NT2/D1 (cell line): ENCODE measurements around the gene GABBR2.

Experiments used
- DNase-seq: peaks from one replicate; pipeline ENCODE4 v3.0.0-alpha.2; 2011; ENCODE audit warnings: low read depth, low spot score
- H3K27me3 ChIP-seq: 2 replicates; pipeline ENCODE4 v1.6.0; 2011; ENCODE audit warnings: mild to moderate bottlenecking; ENCODE audit not compliant: insufficient read length, insufficient read depth
- H3K36me3 ChIP-seq: 2 replicates; pipeline ENCODE4 v1.6.1; 2011; ENCODE audit warnings: mild to moderate bottlenecking, low read length, mixed read lengths; ENCODE audit not compliant: insufficient read depth, insufficient read length
- H3K4me1 ChIP-seq: 2 replicates; pipeline ENCODE4 v1.5.1; 2011; ENCODE audit not compliant: insufficient read depth, insufficient read length
- H3K4me3 ChIP-seq: 2 replicates; pipeline ENCODE4 v1.5.1; 2011; ENCODE audit warnings: low read depth; ENCODE audit not compliant: insufficient read length
- H3K9ac ChIP-seq: 2 replicates; pipeline ENCODE4 v1.6.0; 2011; ENCODE audit warnings: low read depth; ENCODE audit not compliant: insufficient read length
- H3K9me3 ChIP-seq: 2 replicates; pipeline ENCODE4 v1.5.1; 2011; ENCODE audit warnings: mild to moderate bottlenecking, low read length; ENCODE audit not compliant: insufficient read depth
- SUZ12 ChIP-seq: IDR thresholded peaks from 2 replicates; pipeline ENCODE4 v1.6.1; 2011; ENCODE audit not compliant: insufficient read length, insufficient read depth; ENCODE audit errors: extremely low read depth
- YY1 ChIP-seq: IDR thresholded peaks from 2 replicates; pipeline ENCODE4 v1.6.1; 2011; ENCODE audit not compliant: insufficient read length, insufficient read depth
- ZNF274 ChIP-seq: IDR thresholded peaks from 2 replicates; pipeline ENCODE4 v1.6.1; 2011; ENCODE audit warnings: mild to moderate bottlenecking, low read depth, low read length

GABBR2 gene

DNA sequence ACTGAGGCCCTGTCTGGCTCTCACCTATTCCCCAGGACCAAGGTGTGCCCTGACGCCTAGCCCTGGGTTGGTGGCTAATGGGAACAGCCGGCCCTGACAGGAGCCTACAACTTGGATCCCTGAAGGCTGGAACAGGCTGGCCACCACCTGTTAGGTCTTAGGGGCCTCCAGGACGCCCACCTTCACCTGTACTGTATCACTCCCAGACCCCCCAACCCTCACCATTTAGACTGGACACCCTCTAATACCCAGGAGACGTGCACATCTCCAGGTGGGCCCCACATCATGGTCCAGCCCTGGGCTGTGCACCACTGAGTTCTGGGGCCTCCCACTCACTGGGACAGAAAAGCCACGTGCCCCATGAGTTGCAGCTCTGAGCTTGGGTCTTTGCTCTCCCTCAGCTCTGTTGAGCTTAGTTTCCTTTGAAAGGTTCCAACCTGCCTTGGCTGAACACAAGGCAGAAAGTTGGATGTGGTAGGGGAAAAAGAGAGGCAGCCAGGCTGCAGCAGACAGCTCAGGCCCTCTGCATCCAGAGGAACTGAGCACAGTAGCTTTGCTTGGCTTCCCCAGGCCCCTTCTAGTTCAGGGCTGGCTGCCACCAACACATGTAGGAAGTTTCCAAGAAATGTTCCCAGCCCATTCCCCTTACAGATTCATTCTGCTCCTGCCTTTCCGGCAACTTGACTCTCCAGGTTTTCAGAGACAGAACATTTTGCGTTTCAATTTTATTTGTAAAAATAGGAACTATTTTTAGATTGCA lies 336.5 kb downstream of the GABBR2 start:
- Histone ChIP-seq H3K4me3 (no peak overlapping the region), H3K9me3 (no peaks in the 10 kb centered on the region), H3K9ac (no peak overlapping the region), H3K36me3 (no peaks in the 10 kb centered on the region), H3K4me1 (no peaks in the 10 kb centered on the region), H3K27me3 (no peaks in the 10 kb centered on the region)
- TF ChIP-seq ZNF274: no peak
- TF ChIP-seq YY1: no peak
- no peak for TF ChIP-seq SUZ12
- DNase-seq: no peak

DNA sequence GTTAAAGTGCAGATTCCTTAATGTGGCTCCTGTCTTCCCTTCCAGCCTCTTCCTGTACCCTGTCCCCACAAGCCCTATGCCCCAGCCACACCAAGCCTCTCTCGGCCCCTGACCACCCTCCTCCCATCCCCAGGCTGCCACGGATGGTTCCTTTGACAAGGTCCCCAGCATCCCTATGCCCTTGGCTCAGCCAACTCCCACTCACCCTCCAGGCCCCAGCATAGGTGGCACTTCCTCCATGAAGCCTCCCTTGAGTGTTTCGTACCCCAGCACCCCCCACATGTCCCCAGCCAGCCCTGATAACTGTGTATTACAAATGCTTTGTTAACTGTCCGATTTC lies 337.8 kb downstream of the GABBR2 start:
- Histone ChIP-seq H3K36me3 (no peaks in the 10 kb centered on the region), H3K4me1 (no peaks in the 10 kb centered on the region), H3K9me3 (peaks cover 10% of the 10 kb centered on the region), H3K4me3 (no peak overlapping the region), H3K9ac (no peak overlapping the region), H3K27me3 (no peaks in the 10 kb centered on the region)
- no peak for TF ChIP-seq SUZ12
- TF ChIP-seq YY1: no peak
- no peak for TF ChIP-seq ZNF274
- no peak for DNase-seq

DNA sequence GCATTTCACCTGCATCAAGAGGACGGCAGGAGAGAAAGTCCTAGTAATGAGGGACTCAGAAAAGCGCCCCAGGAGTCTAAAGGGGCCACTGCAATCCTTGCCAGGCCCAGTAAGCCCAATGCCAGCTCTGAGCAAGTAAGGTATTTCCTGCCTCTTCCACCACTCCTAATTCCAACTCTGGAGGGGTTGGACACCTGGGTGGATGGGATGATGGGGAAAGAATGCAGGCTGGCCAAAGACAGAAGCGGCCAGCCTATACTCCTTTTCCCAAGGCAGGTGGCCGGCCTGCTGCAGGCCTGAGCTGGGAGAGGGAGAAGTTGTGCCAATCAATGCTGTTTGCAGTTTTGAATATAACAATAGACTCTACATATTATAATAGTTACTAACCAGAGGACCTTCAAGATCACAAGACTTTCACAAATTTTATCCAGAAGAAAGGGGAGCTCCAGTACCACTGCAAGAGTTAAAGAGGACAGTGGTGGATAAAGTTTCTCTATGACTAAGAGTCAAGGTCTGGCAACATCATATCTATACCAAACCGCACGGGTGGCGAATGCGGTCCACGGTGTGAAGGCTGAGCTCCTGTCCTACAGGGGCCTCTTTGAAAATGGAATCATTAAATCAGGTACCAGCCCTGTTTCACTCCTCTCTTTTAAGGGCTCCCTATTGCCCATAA lies 338.3 kb downstream of the GABBR2 start:
- peaks cover 15% of the 10 kb centered on the region for H3K9me3 ChIP-seq
- H3K36me3 ChIP-seq: no peaks in the 10 kb centered on the region
- H3K4me1 ChIP-seq: no peaks in the 10 kb centered on the region
- DNase-seq: no peak
- no peak overlapping the region for H3K4me3 ChIP-seq
- H3K27me3 ChIP-seq: no peaks in the 10 kb centered on the region
- H3K9ac ChIP-seq: no peak overlapping the region
- TF ChIP-seq YY1: no peak
- TF ChIP-seq SUZ12: no peak
- TF ChIP-seq ZNF274: no peak

DNA sequence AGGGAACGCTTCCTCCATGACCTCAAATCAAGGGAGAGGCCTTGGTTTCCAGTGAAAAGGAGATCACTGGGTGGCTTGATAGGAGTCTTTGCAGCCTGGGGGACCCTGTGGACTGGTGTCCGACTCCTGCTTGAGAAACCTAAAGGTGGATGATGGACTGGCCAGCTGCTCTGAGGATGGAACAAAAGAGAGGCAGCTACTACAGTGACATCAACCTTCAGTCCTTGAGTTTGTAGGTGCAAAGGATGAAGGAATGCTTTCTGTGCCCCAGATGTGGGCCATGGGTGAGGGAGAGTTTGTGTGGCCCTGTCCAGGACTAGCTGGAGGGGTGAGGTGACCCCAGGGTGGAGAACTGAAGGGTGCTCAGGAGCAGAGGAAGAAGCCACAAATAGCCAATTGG lies 338.8 kb downstream of the GABBR2 start:
- no peak for TF ChIP-seq ZNF274
- TF ChIP-seq SUZ12: no peak
- TF ChIP-seq YY1: no peak
- DNase-seq: no peak
- no peak overlapping the region for H3K9ac ChIP-seq

DNA sequence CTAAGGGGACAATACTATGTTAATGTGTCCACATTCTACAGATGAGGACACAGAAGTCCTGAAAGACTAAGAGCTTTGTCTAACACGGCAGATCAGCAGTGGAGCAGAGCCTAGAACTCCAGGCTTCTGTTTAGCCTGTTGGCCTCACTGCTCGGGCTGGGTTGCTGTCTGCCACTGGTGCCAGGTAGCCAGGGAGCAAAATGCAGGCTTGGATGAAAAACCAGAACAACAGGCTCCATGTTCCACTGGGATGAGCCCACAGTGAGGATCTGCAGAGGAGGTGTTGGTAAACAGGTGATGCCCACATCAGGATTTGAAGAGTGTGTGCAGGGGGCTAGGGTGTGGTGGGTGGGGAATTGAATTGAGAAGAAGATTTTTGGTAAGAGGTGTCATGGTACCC lies 339.3 kb downstream of the GABBR2 start:
- Histone ChIP-seq H3K4me1 (no peaks in the 10 kb centered on the region), H3K4me3 (no peak overlapping the region), H3K36me3 (no peaks in the 10 kb centered on the region), H3K9ac (no peak overlapping the region), H3K27me3 (no peaks in the 10 kb centered on the region), H3K9me3 (peaks cover 25% of the 10 kb centered on the region)
- DNase-seq: no peak
- no peak for TF ChIP-seq YY1
- no peak for TF ChIP-seq ZNF274
- TF ChIP-seq SUZ12: no peak

More for the DNA sequence above, 338.8 kb downstream of the GABBR2 start:
- no peaks in the 10 kb centered on the region for H3K27me3 ChIP-seq
- no peak overlapping the region for H3K4me3 ChIP-seq
- H3K4me1 ChIP-seq: no peaks in the 10 kb centered on the region
- H3K36me3 ChIP-seq: no peaks in the 10 kb centered on the region
- H3K9me3 ChIP-seq: peaks cover 21% of the 10 kb centered on the region

DNA sequence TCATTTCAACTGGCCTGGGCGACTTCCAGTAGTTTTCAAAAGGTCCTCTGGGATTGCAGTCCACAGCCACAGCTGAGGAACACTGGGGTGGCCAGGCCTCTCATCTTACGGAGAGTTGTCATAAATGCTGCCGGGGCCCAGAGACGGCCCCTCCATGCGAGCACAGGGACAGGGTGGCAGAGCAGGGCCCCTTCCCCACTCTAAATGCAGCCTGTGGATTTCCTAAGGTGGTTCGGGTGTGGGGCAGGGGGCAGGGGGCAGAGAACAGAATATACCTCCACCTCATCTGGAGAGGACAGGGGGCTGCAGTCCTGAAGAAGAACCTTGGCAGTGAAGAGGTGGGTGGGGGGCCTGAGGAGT lies 339.7 kb downstream of the GABBR2 start:
- no peaks in the 10 kb centered on the region for H3K4me1 ChIP-seq
- no peaks in the 10 kb centered on the region for H3K27me3 ChIP-seq
- H3K9ac ChIP-seq: no peak overlapping the region
- H3K36me3 ChIP-seq: no peaks in the 10 kb centered on the region
- DNase-seq: no peak
- H3K4me3 ChIP-seq: no peak overlapping the region
- peaks cover 29% of the 10 kb centered on the region for H3K9me3 ChIP-seq
- TF ChIP-seq YY1: no peak
- TF ChIP-seq SUZ12: no peak

DNA sequence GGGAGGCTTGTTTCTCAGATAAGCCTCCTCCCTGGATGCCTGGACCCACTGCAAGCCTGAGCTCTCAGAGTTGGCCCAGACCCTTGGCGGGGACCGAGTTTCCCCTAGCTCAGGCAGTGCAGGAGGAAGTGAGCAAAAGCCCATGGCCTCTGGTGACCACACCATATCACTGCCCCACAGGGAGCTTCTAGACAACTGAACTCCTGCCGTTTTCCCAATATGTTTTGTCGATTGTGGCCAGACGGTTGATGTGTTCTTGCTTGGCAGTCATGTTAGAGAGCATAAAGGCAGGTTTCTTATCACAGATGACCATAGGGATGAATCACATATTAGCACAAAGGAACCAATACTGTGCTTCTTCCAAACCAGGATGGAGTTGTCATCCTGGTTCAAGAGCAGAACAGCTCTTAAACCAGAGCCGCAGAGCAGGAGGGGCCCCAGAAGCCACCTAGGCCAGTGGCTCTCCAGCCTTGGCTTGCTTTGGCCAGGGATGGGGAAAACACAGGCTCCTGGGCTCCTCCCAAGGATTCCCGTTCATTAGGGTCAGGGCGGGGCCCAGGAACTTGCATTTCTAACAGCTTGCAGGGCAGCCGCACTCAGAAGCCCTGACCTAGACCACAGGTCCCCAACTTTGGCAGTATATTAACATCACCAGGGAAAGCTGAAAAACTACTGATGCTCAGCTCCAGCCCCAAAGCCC lies 340.2 kb downstream of the GABBR2 start:
- Histone ChIP-seq H3K9ac (no peak overlapping the region), H3K9me3 (peaks cover 30% of the 10 kb centered on the region), H3K27me3 (no peaks in the 10 kb centered on the region), H3K4me1 (no peaks in the 10 kb centered on the region), H3K4me3 (no peak overlapping the region), H3K36me3 (no peaks in the 10 kb centered on the region)
- TF ChIP-seq SUZ12: no peak
- TF ChIP-seq YY1: no peak
- DNase-seq: no peak
